Neural cell (in vitro differentiated cells): ENCODE data around the gene SPDYE16.
"Not testable (repeated sequence)": the region's sequence is repeated elsewhere in the genome, so short reads cannot be mapped to it uniquely, and the experiment has no call there.

Experiments used
- CTCF ChIP-seq: fragments of 450-650 bp; IDR thresholded peaks from 2 replicates; pipeline ENCODE4 v1.5.1; 2014; ENCODE audit warnings: antibody characterized with exemption, mild to moderate bottlenecking, moderate library complexity; ENCODE audit not compliant: poor library complexity, severe bottlenecking
- EP300 ChIP-seq: fragments of 450-650 bp; conservative IDR thresholded peaks from 2 replicates; pipeline ENCODE4 v1.6.1; 2014; ENCODE audit warnings: antibody characterized with exemption, mild to moderate bottlenecking, moderate library complexity; ENCODE audit not compliant: poor library complexity, severe bottlenecking
- EZH2 ChIP-seq: fragments of 200-600, 300-800 bp; shearing (Covaris generic), sonication (generic); IDR thresholded peaks from 2 replicates; pipeline ENCODE4 v1.6.1; 2014; ENCODE audit warnings: antibody characterized with exemption, low read length, borderline replicate concordance, mild to moderate bottlenecking; ENCODE audit not compliant: insufficient read depth, poor library complexity, severe bottlenecking
- POLR2AphosphoS5 ChIP-seq: IDR thresholded peaks from 2 replicates; pipeline ENCODE4 v1.6.1; 2012
- RAD21 ChIP-seq: fragments of 450-650 bp; conservative IDR thresholded peaks from 2 replicates; pipeline ENCODE4 v1.6.1; 2014; ENCODE audit warnings: antibody characterized with exemption, mild to moderate bottlenecking, moderate library complexity
- SMC3 ChIP-seq: fragments of 450-650 bp; conservative IDR thresholded peaks from 2 replicates; pipeline ENCODE4 v1.6.1; 2014; ENCODE audit warnings: antibody characterized with exemption, mild to moderate bottlenecking, moderate library complexity; ENCODE audit not compliant: poor library complexity
- TAF1 ChIP-seq: IDR thresholded peaks from 2 replicates; pipeline ENCODE4 v1.6.1; 2012; ENCODE audit warnings: low read depth
- TF ChIP-seq, protein P1 (sequence below): IDR thresholded peaks from 2 replicates; pipeline ENCODE4 v1.6.1; 2012; ENCODE audit warnings: borderline replicate concordance

DNA sequence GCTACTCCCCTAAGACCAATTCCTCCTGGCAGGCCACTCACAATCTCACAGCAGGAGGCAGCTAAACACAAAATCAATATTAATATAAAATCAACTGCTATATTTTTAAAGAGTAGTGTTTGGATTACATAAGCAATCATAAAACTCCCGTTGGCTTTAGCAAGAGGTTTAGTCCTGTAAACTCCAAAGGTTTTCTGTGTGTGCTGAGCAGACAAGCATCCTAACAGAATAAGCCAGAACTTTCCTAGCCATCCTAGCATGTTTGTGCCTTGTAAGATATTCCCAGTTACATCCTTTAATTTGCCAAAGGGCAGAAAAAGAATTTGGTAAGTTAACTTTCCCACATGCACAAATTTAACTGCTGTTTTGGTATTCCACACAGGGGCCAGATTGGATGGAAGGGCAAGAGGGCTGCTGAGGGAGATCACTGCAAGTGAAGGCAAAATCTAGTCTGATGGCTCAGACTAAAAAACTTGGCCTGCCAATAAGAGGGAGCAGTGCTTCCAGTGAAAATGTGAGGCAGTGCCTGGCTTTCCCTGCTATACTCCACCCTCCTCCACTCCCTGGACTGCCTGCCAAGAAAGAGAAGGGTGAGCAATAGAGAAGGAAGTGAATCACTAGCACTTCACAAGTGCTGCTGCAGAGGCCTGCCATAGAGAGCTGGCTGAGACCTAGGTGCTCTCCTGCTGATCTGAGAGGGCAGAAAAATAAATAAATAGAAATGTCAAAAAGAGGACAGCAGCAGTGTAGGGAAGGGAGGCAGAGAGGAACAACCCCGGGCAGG is 39.9 kb upstream of the SPDYE16 start:
- not testable (repeated sequence) for TF ChIP-seq EZH2, RAD21, CTCF, POLR2AphosphoS5, TAF1, SMC3, EP300
- TF ChIP-seq, protein P1, sequence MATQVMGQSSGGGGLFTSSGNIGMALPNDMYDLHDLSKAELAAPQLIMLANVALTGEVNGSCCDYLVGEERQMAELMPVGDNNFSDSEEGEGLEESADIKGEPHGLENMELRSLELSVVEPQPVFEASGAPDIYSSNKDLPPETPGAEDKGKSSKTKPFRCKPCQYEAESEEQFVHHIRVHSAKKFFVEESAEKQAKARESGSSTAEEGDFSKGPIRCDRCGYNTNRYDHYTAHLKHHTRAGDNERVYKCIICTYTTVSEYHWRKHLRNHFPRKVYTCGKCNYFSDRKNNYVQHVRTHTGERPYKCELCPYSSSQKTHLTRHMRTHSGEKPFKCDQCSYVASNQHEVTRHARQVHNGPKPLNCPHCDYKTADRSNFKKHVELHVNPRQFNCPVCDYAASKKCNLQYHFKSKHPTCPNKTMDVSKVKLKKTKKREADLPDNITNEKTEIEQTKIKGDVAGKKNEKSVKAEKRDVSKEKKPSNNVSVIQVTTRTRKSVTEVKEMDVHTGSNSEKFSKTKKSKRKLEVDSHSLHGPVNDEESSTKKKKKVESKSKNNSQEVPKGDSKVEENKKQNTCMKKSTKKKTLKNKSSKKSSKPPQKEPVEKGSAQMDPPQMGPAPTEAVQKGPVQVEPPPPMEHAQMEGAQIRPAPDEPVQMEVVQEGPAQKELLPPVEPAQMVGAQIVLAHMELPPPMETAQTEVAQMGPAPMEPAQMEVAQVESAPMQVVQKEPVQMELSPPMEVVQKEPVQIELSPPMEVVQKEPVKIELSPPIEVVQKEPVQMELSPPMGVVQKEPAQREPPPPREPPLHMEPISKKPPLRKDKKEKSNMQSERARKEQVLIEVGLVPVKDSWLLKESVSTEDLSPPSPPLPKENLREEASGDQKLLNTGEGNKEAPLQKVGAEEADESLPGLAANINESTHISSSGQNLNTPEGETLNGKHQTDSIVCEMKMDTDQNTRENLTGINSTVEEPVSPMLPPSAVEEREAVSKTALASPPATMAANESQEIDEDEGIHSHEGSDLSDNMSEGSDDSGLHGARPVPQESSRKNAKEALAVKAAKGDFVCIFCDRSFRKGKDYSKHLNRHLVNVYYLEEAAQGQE, result not testable (repeated sequence)
